Muscle layer of duodenum (tissue), 2 donors: Measurements from ENCODE around the gene ARL8B.

ENCODE experiments used
- H3K27ac ChIP-seq: one replicate; pipeline ENCODE4 v1.7.0; 2013; ENCODE audit warnings: mild to moderate bottlenecking, low read length
- H3K27me3 ChIP-seq: one replicate; pipeline ENCODE4 v1.7.0; 2013; ENCODE audit warnings: low read depth, mild to moderate bottlenecking, control low read depth, low read length
- H3K36me3 ChIP-seq, 2 donors: one replicate each; pipeline ENCODE4 v1.7.0; 2013; ENCODE audit warnings: low read length in 2 of 2, control low read depth in 1 of 2, mild to moderate bottlenecking in 1 of 2; ENCODE audit not compliant: insufficient read depth in 2 of 2, control insufficient read depth in 1 of 2
- H3K4me1 ChIP-seq, 2 donors: one replicate each; pipeline ENCODE4 v1.7.0; 2013; ENCODE audit warnings: low read length in 2 of 2, mild to moderate bottlenecking in 2 of 2, control low read depth in 1 of 2, moderate library complexity in 1 of 2; ENCODE audit not compliant: insufficient read depth in 2 of 2, control insufficient read depth in 1 of 2
- H3K4me3 ChIP-seq, 2 donors: one replicate each; pipeline ENCODE4 v1.7.0; 2013; ENCODE audit warnings: low read length in 2 of 2, low read depth in 1 of 2, mild to moderate bottlenecking in 1 of 2
- H3K9me3 ChIP-seq, 2 donors: one replicate each; pipeline ENCODE4 v1.7.0; 2013; ENCODE audit warnings: low read length in 2 of 2, control low read depth in 1 of 2, mild to moderate bottlenecking in 1 of 2; ENCODE audit not compliant: control insufficient read depth in 1 of 2
- donor health status: healthy.

The ARL8B gene

DNA sequence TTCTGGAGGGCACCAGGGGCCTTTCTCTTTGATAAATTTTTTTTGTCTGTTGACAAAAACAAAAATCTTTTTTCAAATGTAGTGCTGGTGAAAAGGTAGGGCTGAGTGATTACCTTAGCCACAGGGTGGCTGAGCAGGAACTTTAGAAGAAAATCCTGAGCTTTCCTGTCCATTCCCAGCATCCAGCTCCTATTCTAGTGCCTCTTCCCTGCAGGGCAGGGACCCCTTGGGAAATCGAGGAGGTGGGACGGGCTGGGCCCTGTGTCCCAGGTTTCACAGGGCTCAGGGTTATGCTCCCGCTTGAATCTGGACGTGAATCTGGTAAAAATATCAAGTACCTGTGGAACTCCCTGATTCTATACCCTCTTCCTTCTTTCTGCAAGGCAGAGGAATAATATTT lies 97.1 kb downstream of the ARL8B start:
- H3K9me3 ChIP-seq: no peaks in the 10 kb centered on the region
- H3K27ac ChIP-seq: no peak overlapping the region
- no peaks in the 10 kb centered on the region for H3K27me3 ChIP-seq
- H3K36me3 ChIP-seq: peaks cover 24 to 36% of the 10 kb centered on the region in 2 donors
- no peak overlapping the region for H3K4me3 ChIP-seq
- peaks cover 6 to 12% of the 10 kb centered on the region in 2 donors for H3K4me1 ChIP-seq

DNA sequence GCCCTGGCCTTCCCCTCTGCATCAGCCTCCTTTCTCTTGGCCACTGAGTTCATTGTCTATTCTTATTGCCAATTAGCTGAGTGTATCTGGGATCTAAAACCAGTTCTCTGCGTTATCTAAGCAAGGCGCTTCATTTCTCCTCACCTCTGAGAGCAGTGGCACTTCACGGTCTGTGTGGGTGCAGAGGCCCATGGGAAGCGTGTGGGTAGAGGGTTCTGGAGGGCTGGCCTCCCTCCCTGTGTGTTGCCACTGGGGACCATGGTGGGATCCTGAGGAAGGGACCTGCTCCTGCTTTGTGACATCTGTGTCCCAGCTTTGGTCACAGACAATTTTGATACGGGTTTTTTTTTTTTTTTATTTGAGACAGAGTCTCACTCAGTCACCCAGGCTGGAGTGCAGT lies 98.1 kb downstream of the ARL8B start:
- H3K36me3 ChIP-seq: peaks cover 17 to 27% of the 10 kb centered on the region in 2 donors
- H3K4me1 ChIP-seq: peaks cover 6 to 12% of the 10 kb centered on the region in 2 donors
- no peaks in the 10 kb centered on the region for H3K9me3 ChIP-seq
- H3K4me3 ChIP-seq: no peak overlapping the region
- no peaks in the 10 kb centered on the region for H3K27me3 ChIP-seq
- H3K27ac ChIP-seq: no peak overlapping the region

DNA sequence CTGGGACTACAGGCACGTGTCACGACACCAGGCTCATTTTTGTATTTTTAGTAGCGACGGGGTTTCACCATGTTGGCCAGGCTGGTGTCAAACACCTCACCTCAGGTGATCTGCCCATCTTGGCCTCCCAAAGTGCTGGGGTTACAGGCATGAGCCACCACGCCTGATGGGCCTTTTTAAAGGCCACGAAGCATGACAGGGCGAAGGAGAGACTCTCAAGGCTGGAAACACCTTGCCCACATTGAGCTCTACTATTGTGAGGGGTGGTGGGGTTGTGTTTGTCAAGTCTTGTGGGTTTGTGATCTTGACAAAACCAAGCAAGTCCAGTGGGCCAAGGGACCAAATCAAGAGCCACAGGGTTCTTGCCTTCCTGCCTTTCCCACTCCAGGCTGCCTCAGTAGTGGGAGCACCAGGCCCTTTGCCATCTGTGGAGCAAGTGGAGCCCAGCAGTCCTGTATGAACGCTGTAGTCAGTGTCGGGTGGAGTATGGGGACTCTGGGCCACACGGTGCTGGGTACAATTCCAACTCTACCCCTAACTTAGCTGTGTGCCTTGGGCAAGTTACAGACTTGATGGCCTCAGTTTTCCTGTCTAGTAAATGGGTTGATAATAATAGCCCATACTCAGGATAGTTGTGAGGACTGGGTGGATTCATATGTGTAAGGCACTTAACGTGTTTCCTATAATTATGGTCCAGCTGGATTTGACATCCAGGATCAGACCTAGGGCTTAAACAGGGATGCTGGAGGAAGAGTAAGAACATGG lies 98.8 kb downstream of the ARL8B start:
- Histone ChIP-seq H3K4me3 (no peak overlapping the region), H3K27ac (no peak overlapping the region), H3K9me3 (no peaks in the 10 kb centered on the region), H3K4me1 (peaks cover 6 to 12% of the 10 kb centered on the region in 2 donors), H3K27me3 (no peaks in the 10 kb centered on the region), H3K36me3 (peaks cover 13 to 20% of the 10 kb centered on the region in 2 donors)

DNA sequence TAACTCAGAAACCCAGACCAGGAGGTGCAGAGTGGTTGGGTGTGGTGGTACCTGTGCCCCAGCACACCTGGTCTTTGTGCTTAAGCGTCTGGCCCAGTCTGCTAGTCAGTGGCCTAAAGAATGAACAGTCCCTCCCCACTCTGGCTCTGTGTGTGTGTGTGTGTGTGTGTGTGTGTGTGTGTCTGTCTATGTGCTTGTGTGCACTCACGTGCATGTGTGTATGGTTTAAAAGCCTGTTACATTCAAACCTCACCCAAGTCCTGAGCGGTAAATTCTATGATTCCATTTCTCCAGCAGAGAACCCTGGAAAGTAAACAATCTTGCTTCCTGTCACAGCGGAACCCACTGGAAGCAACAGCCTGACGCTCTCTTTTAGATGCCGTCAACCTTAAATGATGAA lies 99.6 kb downstream of the ARL8B start:
- peaks cover 7 to 13% of the 10 kb centered on the region in 2 donors for H3K36me3 ChIP-seq
- H3K27ac ChIP-seq: no peak overlapping the region
- no peak overlapping the region for H3K4me3 ChIP-seq
- no peaks in the 10 kb centered on the region for H3K27me3 ChIP-seq
- no peaks in the 10 kb centered on the region for H3K9me3 ChIP-seq
- peaks cover 6 to 12% of the 10 kb centered on the region in 2 donors for H3K4me1 ChIP-seq

DNA sequence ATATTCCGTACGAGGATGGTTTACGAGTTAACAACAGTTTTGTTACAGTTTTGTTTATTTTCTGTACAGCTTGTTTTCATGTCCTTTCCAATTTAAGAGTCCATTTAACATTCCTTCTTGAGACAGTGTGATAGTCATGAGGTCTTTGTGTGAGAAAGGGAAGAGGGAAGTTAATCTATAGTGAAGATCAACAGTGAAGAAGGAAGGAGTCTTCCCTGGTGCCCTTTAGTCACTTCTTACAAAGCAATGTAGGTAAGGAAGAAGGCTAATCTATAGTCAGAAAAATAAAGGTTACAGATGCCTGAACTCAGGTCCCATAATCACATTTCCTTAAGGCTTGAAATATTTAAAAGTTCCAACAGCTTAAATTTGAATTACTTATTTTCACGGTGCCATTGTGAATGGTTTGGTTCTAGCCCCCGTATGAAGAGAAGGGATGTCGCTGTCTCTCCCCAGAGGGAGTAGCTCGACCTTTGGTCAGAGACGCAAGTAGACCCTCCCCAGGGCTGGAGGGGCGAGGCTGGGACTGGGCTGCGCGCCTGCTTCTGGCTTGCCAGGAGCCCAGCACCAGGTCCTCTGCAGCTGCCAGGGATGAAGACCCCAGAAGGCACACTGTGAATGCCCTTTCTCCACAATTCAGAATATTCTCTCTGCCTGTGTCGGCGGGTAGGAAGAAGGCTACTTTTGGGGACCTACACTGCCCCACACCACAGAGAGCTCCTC lies 100.4 kb downstream of the ARL8B start:
- Histone ChIP-seq H3K27ac (no peak overlapping the region), H3K9me3 (no peaks in the 10 kb centered on the region), H3K36me3 (peaks cover 0 to 8% of the 10 kb centered on the region in 2 donors), H3K4me3 (no peak overlapping the region), H3K4me1 (peaks cover 6 to 12% of the 10 kb centered on the region in 2 donors), H3K27me3 (no peaks in the 10 kb centered on the region)

DNA sequence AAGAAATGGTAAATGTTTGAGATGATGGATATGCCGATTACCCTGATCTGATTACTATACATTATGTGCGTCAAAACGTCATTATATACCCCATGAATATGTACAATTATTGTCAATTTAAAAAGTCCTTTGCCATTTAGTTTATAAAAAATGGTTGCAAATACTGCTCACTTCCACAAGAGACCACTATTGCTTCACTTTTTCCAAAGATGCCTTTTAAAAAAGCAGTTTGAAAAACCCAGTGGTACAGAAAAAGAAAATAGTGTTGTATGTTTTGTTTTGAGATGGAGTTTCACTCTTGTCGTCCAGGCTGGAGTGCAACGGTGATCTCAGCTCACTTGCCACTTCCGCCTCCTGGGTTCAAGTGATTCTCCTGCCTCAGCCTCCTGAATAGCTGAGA lies 104.7 kb downstream of the ARL8B start:
- no peaks in the 10 kb centered on the region for H3K27me3 ChIP-seq

DNA sequence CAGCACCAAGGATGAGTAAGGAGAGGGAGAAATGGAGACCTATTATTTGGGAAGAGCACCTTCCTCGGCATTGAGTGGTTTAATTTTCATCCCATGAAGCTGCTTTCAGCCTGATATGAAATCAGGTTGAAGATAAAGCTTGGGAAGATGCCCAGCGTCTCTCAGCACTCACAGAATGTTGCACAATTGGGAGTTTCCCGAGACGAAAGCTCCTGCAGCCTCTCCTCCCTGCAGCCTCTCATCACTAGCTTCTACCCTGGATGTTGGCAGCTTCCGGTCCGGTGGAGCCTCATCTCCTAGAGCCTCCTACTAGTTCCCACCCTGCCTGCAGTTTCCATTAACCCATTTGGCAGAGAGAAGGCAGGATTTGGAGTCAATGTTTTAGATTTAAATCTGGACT lies 105.7 kb downstream of the ARL8B start:
- H3K4me3 ChIP-seq: no peak overlapping the region
- no peaks in the 10 kb centered on the region for H3K9me3 ChIP-seq
- H3K27ac ChIP-seq: no peak overlapping the region
- peaks cover 0 to under 1% of the 10 kb centered on the region in 2 donors for H3K36me3 ChIP-seq
- no peaks in the 10 kb centered on the region for H3K27me3 ChIP-seq
- H3K4me1 ChIP-seq: no peaks in the 10 kb centered on the region

More for the DNA sequence above, 104.7 kb downstream of the ARL8B start:
- Histone ChIP-seq H3K36me3 (peaks cover 0 to 4% of the 10 kb centered on the region in 2 donors), H3K4me3 (no peak overlapping the region), H3K4me1 (no peaks in the 10 kb centered on the region), H3K27ac (no peak overlapping the region), H3K9me3 (no peaks in the 10 kb centered on the region)

DNA sequence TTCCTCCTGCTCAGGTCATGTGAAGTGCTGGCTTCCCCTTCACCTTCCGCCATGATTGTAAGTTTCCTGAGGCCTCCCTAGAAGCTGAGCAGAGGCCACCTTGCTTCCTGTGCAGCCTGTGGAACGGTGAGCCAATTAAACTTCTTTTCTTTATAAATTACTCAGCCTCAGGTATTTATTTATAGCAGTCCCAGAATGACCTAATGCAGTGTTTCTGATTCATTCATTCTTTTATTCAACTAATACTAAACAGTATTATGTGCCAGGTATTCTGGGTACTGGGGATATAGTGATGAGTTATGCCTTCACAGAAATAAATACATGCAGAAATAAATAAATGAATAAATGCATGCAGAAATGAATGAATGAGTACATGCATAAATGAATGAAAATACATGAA lies 107.3 kb downstream of the ARL8B start:
- no peaks in the 10 kb centered on the region for H3K4me1 ChIP-seq
- H3K27ac ChIP-seq: no peak overlapping the region
- no peak overlapping the region for H3K4me3 ChIP-seq
- no peaks in the 10 kb centered on the region for H3K27me3 ChIP-seq
- H3K9me3 ChIP-seq: no peaks in the 10 kb centered on the region
- no peaks in the 10 kb centered on the region for H3K36me3 ChIP-seq
